ENCODE data around the gene MICOS13.

The MICOS13 gene

GRCh38 chr19:5694956-5695648 lies 14.8 kb upstream of the MICOS13 start:
- Histone ChIP-seq H3K4me3 (no peak overlapping the region), H3K27ac (no peak overlapping the region)
- peak; percentile 72 for DNase-seq (ENCODE audit: low spot score)
- TF ChIP-seq CTCF (IDR thresholded peaks at IDR 0.05): no peak

GRCh38 chr19:5694167-5694955 lies 14.0 kb upstream of the MICOS13 start:
- Histone ChIP-seq H3K4me3 (no peak overlapping the region), H3K27ac (no peak overlapping the region)
- no peak for TF ChIP-seq CTCF (IDR thresholded peaks at IDR 0.05)
- peak; percentile 66 for DNase-seq (ENCODE audit: low spot score)

- TF ChIP-seq CTCF (IDR thresholded peaks at IDR 0.05): no peak
- no peak overlapping the region for H3K27ac ChIP-seq
- no peak overlapping the region for H3K4me3 ChIP-seq
- peak; percentile 72 for DNase-seq (ENCODE audit: low spot score)
Measured at GRCh38 chr19:5693195-5694166, 13.2 kb upstream of the MICOS13 start.

GRCh38 chr19:5692723-5693194 lies 12.4 kb upstream of the MICOS13 start:
- Histone ChIP-seq H3K4me3 (no peak overlapping the region), H3K27ac (peak overlapping the region in 1 of 2 donors; percentile 97)
- no peak for DNase-seq (ENCODE audit: low spot score)
- TF ChIP-seq CTCF (IDR thresholded peaks at IDR 0.05): no peak

GRCh38 chr19:5691822-5692722 lies 11.8 kb upstream of the MICOS13 start:
- no peak for TF ChIP-seq CTCF (IDR thresholded peaks at IDR 0.05)
- Histone ChIP-seq H3K27ac (peak overlapping the region in 1 of 2 donors; percentile 97), H3K4me3 (peak overlapping the region; percentile 98)
- peak; percentile 72 for DNase-seq (ENCODE audit: low spot score)
